ENCODE measurements around the gene TUBE1. TPM values are rescaled to one million over a fixed set of nuclear protein-coding genes. Genes with fewer than 3 reads are reported as not detected.
"Not testable (repeated sequence)": the region's sequence is repeated elsewhere in the genome, so short reads cannot be mapped to it uniquely, and the experiment has no call there.

Gene TUBE1
- total and polyA plus RNA-seq, 8 donors: 7.6 to 17.7 (median 9.7) TPM

- WGBS, 2 donors: 60 to 61% methylated on average over 3 of the region's 3 CpGs
- H3K4me1 ChIP-seq: no peaks in the 10 kb centered on the region
- no peaks in the 10 kb centered on the region for H3K9me3 ChIP-seq
- H3K36me3 ChIP-seq: no peaks in the 10 kb centered on the region
- H3K4me3 ChIP-seq: no peak overlapping the region
- no peak for ATAC-seq
- FAIRE-seq: no peak
- H3K27me3 ChIP-seq: no peaks in the 10 kb centered on the region
- H3K27ac ChIP-seq: no peak overlapping the region
- intact Hi-C loops (cut with DNase I): no loop called here
- TF ChIP-seq CTCF (IDR thresholded peaks at IDR 0.05): no peak
- no peak for DNase-seq
These were observed 26.1 kb upstream of the TUBE1 start for GRCh38 chr6:112113431-112113830.

GRCh38 chr6:112109262-112109661, 22.0 kb upstream of the TUBE1 start:
- intact Hi-C loops (cut with DNase I): no loop called here
- DNase-seq (no peak), FAIRE-seq (no peak), ATAC-seq (no peak)
- no peaks in the 10 kb centered on the region for H3K4me1 ChIP-seq
- H3K27me3 ChIP-seq: no peaks in the 10 kb centered on the region
- no peaks in the 10 kb centered on the region for H3K9me3 ChIP-seq
- TF ChIP-seq CTCF (IDR thresholded peaks at IDR 0.05): no peak
- no peak overlapping the region for H3K4me3 ChIP-seq
- H3K36me3 ChIP-seq: no peaks in the 10 kb centered on the region
- 26 to 29% methylated on average over 9 of the region's 9 CpGs for WGBS, 2 donors
- H3K27ac ChIP-seq: no peak overlapping the region

- H3K4me1 ChIP-seq: no peaks in the 10 kb centered on the region
- no peak for DNase-seq
- TF ChIP-seq CTCF (IDR thresholded peaks at IDR 0.05): no peak
- H3K36me3 ChIP-seq: no peaks in the 10 kb centered on the region
- no peaks in the 10 kb centered on the region for H3K27me3 ChIP-seq
- 53 to 55% methylated on average over 2 of the region's 2 CpGs for WGBS, 2 donors
- ATAC-seq: no peak
- no peak overlapping the region for H3K27ac ChIP-seq
- no peaks in the 10 kb centered on the region for H3K9me3 ChIP-seq
- no peak for FAIRE-seq
- intact Hi-C loops (cut with DNase I): no loop called here
- H3K4me3 ChIP-seq: no peak overlapping the region
These were observed 19.3 kb upstream of the TUBE1 start for GRCh38 chr6:112106562-112106961.

- FAIRE-seq; H3K9me3 ChIP-seq; H3K4me1 ChIP-seq; H3K4me3 ChIP-seq; H3K27ac ChIP-seq; DNase-seq; H3K36me3 ChIP-seq; intact Hi-C loops (cut with DNase I); H3K27me3 ChIP-seq; ATAC-seq: not testable (repeated sequence)
- 91 to 100% methylated on average over 1 to 2 of the region's 2 CpGs for WGBS, 2 donors
These were observed 18.7 kb upstream of the TUBE1 start for GRCh38 chr6:112106026-112106425.

- no peak for ATAC-seq
- no peak overlapping the region for H3K27ac ChIP-seq
- DNase-seq: no peak
- no peak overlapping the region for H3K4me3 ChIP-seq
- H3K9me3 ChIP-seq: no peaks in the 10 kb centered on the region
- 80 to 82% methylated on average over 4 of the region's 4 CpGs for WGBS, 2 donors
- H3K36me3 ChIP-seq: no peaks in the 10 kb centered on the region
- FAIRE-seq: no peak
- no peaks in the 10 kb centered on the region for H3K4me1 ChIP-seq
- intact Hi-C loops (cut with DNase I): no loop called here
- TF ChIP-seq CTCF (IDR thresholded peaks at IDR 0.05): no peak
- H3K27me3 ChIP-seq: no peaks in the 10 kb centered on the region
These were observed 13.3 kb upstream of the TUBE1 start for GRCh38 chr6:112100561-112100960.

GRCh38 chr6:112096901-112097300, 9.6 kb upstream of the TUBE1 start:
- Histone ChIP-seq H3K27ac (no peak overlapping the region), H3K4me1 (no peaks in the 10 kb centered on the region), H3K9me3 (no peaks in the 10 kb centered on the region), H3K36me3 (no peaks in the 10 kb centered on the region), H3K4me3 (no peak overlapping the region), H3K27me3 (no peaks in the 10 kb centered on the region)
- intact Hi-C loops (cut with DNase I): no loop called here
- no peak for DNase-seq
- ATAC-seq: no peak
- TF ChIP-seq CTCF (IDR thresholded peaks at IDR 0.05): no peak
- WGBS, 2 donors: 95% methylated on average over 2 of the region's 2 CpGs
- FAIRE-seq: no peak
